Ovary (tissue), 9 donors: ENCODE data around the gene ERRFI1. TPM values are rescaled to one million over a fixed set of nuclear protein-coding genes. Genes with fewer than 3 reads are reported as not detected.

Experiments
- DNase-seq, 5 donors: peaks; one replicate each; pipeline ENCODE4 v3.0.0-alpha.2; 2019 to 2020
- H3K27ac ChIP-seq, 2 donors: fragments of 200-600 bp; one replicate each; pipeline versions ENCODE4 v1.5.1 to v1.8.0; 2019 to 2022
- H3K27me3 ChIP-seq: fragments of 200-600 bp; one replicate; pipeline ENCODE4 v1.8.0; 2022
- H3K36me3 ChIP-seq: fragments of 200-600 bp; sonication (generic); one replicate; pipeline ENCODE4 v1.5.1; 2019
- H3K4me1 ChIP-seq: one replicate; pipeline ENCODE4 v1.8.1; 2013; ENCODE audit warnings: mild to moderate bottlenecking, moderate library complexity; ENCODE audit not compliant: insufficient read depth
- H3K4me3 ChIP-seq: fragments of 200-600 bp; sonication (generic); one replicate; pipeline ENCODE4 v1.5.1; 2017
- H3K9me3 ChIP-seq, 2 donors: fragments of 200-600 bp in 1 of 2; sonication (generic) in 1 of 2; one replicate each; pipeline versions ENCODE4 v1.5.1 to v1.8.1; 2013 to 2019; ENCODE audit warnings: mild to moderate bottlenecking in 1 of 2, moderate library complexity in 1 of 2
- CTCF ChIP-seq, 3 donors: fragments of 450-650 bp in 2 of 3; fragments of 200-600 bp in 1 of 3; IDR thresholded peaks; one replicate each; pipeline versions ENCODE4 v1.5.1 to v1.8.0; 2016 to 2022; ENCODE audit warnings: antibody characterized with exemption in 3 of 3, mild to moderate bottlenecking in 1 of 3
- EP300 ChIP-seq: sonication (generic); formaldehyde crosslinking; IDR thresholded peaks from one replicate; pipeline ENCODE4 v1.6.1; 2017; ENCODE audit warnings: antibody characterized with exemption
- POLR2A ChIP-seq: fragments of 450-650 bp; IDR thresholded peaks from one replicate; pipeline ENCODE4 v1.6.1; 2017; ENCODE audit warnings: antibody characterized with exemption, mild to moderate bottlenecking, moderate library complexity
- WGBS, 3 donors: extraction: QIAGEN DNeasy Blood & Tissue Kit in 1 of 3; methylation state at CpG; one replicate each; pipeline versions ENCODE4 v1.1.5 to v1.1.7; 2013 to 2017; 5-methylcytosine and 5-hydroxymethylcytosine counted together
- intact Hi-C, 4 donors: fragments of 100-400 bp; cut with DNase I; formaldehyde crosslinking; loops; one replicate each; pipeline versions ENCODE4 v1.11.0 to v1.15.1; 2022 to 2023
- polyA plus RNA-seq, 2 donors: library from polyadenylated mRNA; stranded (reverse); fragments of 200-250 nt in 1 of 2; fragments of 350-450 nt in 1 of 2; fragmentation: Illumina TruSeq in 1 of 2; extraction: RNeasy Lipid Tissue Mini Kit (QIAGEN cat#74804) in 1 of 2; gene quantifications; one replicate each; pipeline ENCODE4 v1.2.3, GENCODE V29; 2013 to 2014
- total RNA-seq, 7 donors: library from RNA; depleted of rRNA in 2 of 7; stranded (reverse); fragments of >200 nt in 2 of 7; fragmentation: NEBNext Ultra II Directional in 3 of 7; extraction: Animal tissue kit (Norgen Biotek cat#: 25700) in 3 of 7; gene quantifications; one replicate each; pipeline versions ENCODE4 v1.1.0 to v1.2.4, GENCODE V29; 2016 to 2023
- donor health status: DM: no; HTN: no; CAD: no; lungs with moderate emphysema.
- donor health status: DM: no; HTN: no; CAD: no.
- donor health status: Bipolar disorder and iron deficiency.
- donor health status: DM: yes; HTN: yes; CAD: no.
- donor health status: DM: no; HTN: no; CAD: no.
- donor health status: DM: yes; HTN: yes; CAD: no.

The ERRFI1 gene
- total and polyA plus RNA-seq, 9 donors, result 61.3 to 256 (median 109) TPM

GRCh38 chr1:7987528-7987927 is 38.6 kb downstream of the ERRFI1 start:
- 98 to 99% (median 99%) methylated on average over 7 of the region's 7 CpGs for WGBS, 3 donors
- H3K36me3 ChIP-seq, result no peaks in the 10 kb centered on the region

GRCh38 chr1:7985851-7986612 is 40.1 kb downstream of the ERRFI1 start:
- TF ChIP-seq EP300 (no peak), POLR2A (no peak), CTCF (IDR thresholded peaks at IDR 0.05) (no peak)
- H3K9me3 ChIP-seq, result no peaks in the 10 kb centered on the region
- H3K27me3 ChIP-seq, result no peaks in the 10 kb centered on the region
- peaks cover 5% of the 10 kb centered on the region for H3K4me1 ChIP-seq
- peak overlapping the region in 1 of 2 donors; percentile 38 for H3K27ac ChIP-seq
- no peak for DNase-seq
- intact Hi-C loops, result loop anchor here in 1 of 4 donors (10.0 kb wide), 1 partner anchor 359 kb away; no protein-coding TSS in a partner anchor
- 62 to 71% (median 69%) methylated on average over 15 of the region's 15 CpGs for WGBS, 3 donors
- no peaks in the 10 kb centered on the region for H3K36me3 ChIP-seq
- H3K4me3 ChIP-seq, result no peak overlapping the region

More at GRCh38 chr1:7987528-7987927, 38.6 kb downstream of the ERRFI1 start:
- no peak overlapping the region for H3K4me3 ChIP-seq
- peaks cover 3% of the 10 kb centered on the region for H3K4me1 ChIP-seq
- H3K27me3 ChIP-seq, result no peaks in the 10 kb centered on the region
- intact Hi-C loops, result loop anchor here in 1 of 4 donors (10.0 kb wide), 1 partner anchor 357 kb away; no protein-coding TSS in a partner anchor
- H3K27ac ChIP-seq, result no peak overlapping the region
- TF ChIP-seq EP300, result no peak
- TF ChIP-seq CTCF (IDR thresholded peaks at IDR 0.05), result no peak
- no peak for TF ChIP-seq POLR2A
- no peaks in the 10 kb centered on the region for H3K9me3 ChIP-seq
- DNase-seq, result no peak

GRCh38 chr1:7984811-7985210 is 41.3 kb downstream of the ERRFI1 start:
- H3K36me3 ChIP-seq, result no peaks in the 10 kb centered on the region
- intact Hi-C loops, result loop anchor here in 3 of 4 donors (5.0 to 10.0 kb wide), 5 partner anchors 47 to 360 kb away; partner anchors contain the start of gene SLC45A1 (in 1 of the 3)
- no peaks in the 10 kb centered on the region for H3K9me3 ChIP-seq
- no peak overlapping the region for H3K27ac ChIP-seq
- no peak overlapping the region for H3K4me3 ChIP-seq
- TF ChIP-seq CTCF (IDR thresholded peaks at IDR 0.05) (no peak), POLR2A (no peak), EP300 (no peak)
- H3K27me3 ChIP-seq, result no peaks in the 10 kb centered on the region
- whole genome bisulfite sequencing, 3 donors, result 92 to 93% (median 92%) methylated on average over 15 of the region's 15 CpGs
- H3K4me1 ChIP-seq, result peaks cover 3% of the 10 kb centered on the region
- no peak for DNase-seq

- intact Hi-C loops, result loop anchor here (2.0 to 10.0 kb wide), 6 partner anchors 49 to 362 kb away; partner anchors contain the start of gene SLC45A1 (in 1 of the 4)
- H3K9me3 ChIP-seq, result no peaks in the 10 kb centered on the region
- 87 to 91% (median 89%) methylated on average over 15 of the region's 15 CpGs for WGBS, 3 donors
- no peak for DNase-seq
- no peak overlapping the region for H3K27ac ChIP-seq
- no peak overlapping the region for H3K4me3 ChIP-seq
- no peaks in the 10 kb centered on the region for H3K36me3 ChIP-seq
- no peak for TF ChIP-seq EP300
- TF ChIP-seq CTCF (IDR thresholded peaks at IDR 0.05), result no peak
- TF ChIP-seq POLR2A, result no peak
- H3K27me3 ChIP-seq, result no peaks in the 10 kb centered on the region
- H3K4me1 ChIP-seq, result peaks cover 1% of the 10 kb centered on the region
Observed at GRCh38 chr1:7983086-7983778, 42.9 kb downstream of the ERRFI1 start.
